ACC112 (cell line): Measurements from ENCODE around the gene GCC2.
"Not testable (repeated sequence)": the region's sequence is repeated elsewhere in the genome, so short reads cannot be mapped to it uniquely, and the experiment has no call there.

Experiments used
- H2AFZ ChIP-seq: fragments of 200-600 bp; sonication (generic); one replicate; pipeline ENCODE4 v1.6.0; 2017; ENCODE audit warnings: antibody characterized with exemption, low read length; ENCODE audit not compliant: unreplicated experiment
- H3K27ac ChIP-seq: fragments of 200-600 bp; sonication (generic); 2 replicates; pipeline ENCODE4 v1.5.1; 2014; ENCODE audit warnings: low read depth, mild to moderate bottlenecking, antibody characterized with exemption, low read length, moderate library complexity
- H3K27me3 ChIP-seq: fragments of 200-600 bp; sonication (generic); 2 replicates; pipeline ENCODE4 v1.6.1; 2014; ENCODE audit warnings: mild to moderate bottlenecking, antibody characterized with exemption, low read length, moderate library complexity, mixed read lengths; ENCODE audit not compliant: insufficient read depth
- H3K36me3 ChIP-seq: fragments of 200-600 bp; sonication (generic); 2 replicates; pipeline ENCODE4 v1.6.1; 2016; ENCODE audit warnings: mild to moderate bottlenecking, antibody characterized with exemption, low read length, moderate library complexity, mixed read lengths; ENCODE audit not compliant: insufficient read depth
- H3K4me1 ChIP-seq: fragments of 200-600 bp; sonication (generic); one replicate; pipeline ENCODE4 v1.6.1; 2016; ENCODE audit warnings: low read length, mixed read lengths; ENCODE audit not compliant: insufficient read depth, unreplicated experiment, control insufficient read depth
- H3K4me3 ChIP-seq: fragments of 200-600 bp; sonication (generic); 2 replicates; pipeline ENCODE4 v1.5.1; 2014; ENCODE audit warnings: mild to moderate bottlenecking, low read depth, low read length
- H3K79me2 ChIP-seq: fragments of 200-600 bp; sonication (generic); one replicate; pipeline ENCODE4 v1.6.0; 2016; ENCODE audit warnings: low read length; ENCODE audit not compliant: control insufficient read depth, unreplicated experiment, insufficient read depth

Gene GCC2

GRCh38 chr2:108414945-108415344 is 34.1 kb upstream of the GCC2 start:
- no peaks in the 10 kb centered on the region for H3K79me2 ChIP-seq
- peaks cover 23% of the 10 kb centered on the region for H3K4me1 ChIP-seq
- H2AFZ ChIP-seq, result no peak overlapping the region
- no peak overlapping the region for H3K4me3 ChIP-seq
- no peaks in the 10 kb centered on the region for H3K27me3 ChIP-seq
- H3K36me3 ChIP-seq, result no peaks in the 10 kb centered on the region
- H3K27ac ChIP-seq, result no peak overlapping the region

- Histone ChIP-seq H2AFZ (no peak overlapping the region), H3K79me2 (no peaks in the 10 kb centered on the region), H3K27me3 (no peaks in the 10 kb centered on the region), H3K27ac (no peak overlapping the region), H3K36me3 (no peaks in the 10 kb centered on the region), H3K4me1 (peaks cover 23% of the 10 kb centered on the region), H3K4me3 (no peak overlapping the region)
Observed at GRCh38 chr2:108417254-108417653, 31.8 kb upstream of the GCC2 start.

GRCh38 chr2:108418416-108418815 is 30.6 kb upstream of the GCC2 start:
- Histone ChIP-seq H3K27me3 (no peaks in the 10 kb centered on the region), H3K27ac (no peak overlapping the region), H3K4me1 (peaks cover 16% of the 10 kb centered on the region), H3K36me3 (no peaks in the 10 kb centered on the region), H2AFZ (no peak overlapping the region), H3K79me2 (no peaks in the 10 kb centered on the region), H3K4me3 (no peak overlapping the region)

- no peaks in the 10 kb centered on the region for H3K27me3 ChIP-seq
- H3K4me3 ChIP-seq, result no peak overlapping the region
- no peaks in the 10 kb centered on the region for H3K79me2 ChIP-seq
- no peaks in the 10 kb centered on the region for H3K4me1 ChIP-seq
- no peak overlapping the region for H3K27ac ChIP-seq
- H2AFZ ChIP-seq, result no peak overlapping the region
- no peaks in the 10 kb centered on the region for H3K36me3 ChIP-seq
Observed at GRCh38 chr2:108423067-108423466, 25.9 kb upstream of the GCC2 start.

GRCh38 chr2:108423502-108424251 is 25.3 kb upstream of the GCC2 start:
- Histone ChIP-seq H3K79me2 (no peaks in the 10 kb centered on the region), H3K27me3 (no peaks in the 10 kb centered on the region), H3K4me3 (no peak overlapping the region), H2AFZ (no peak overlapping the region), H3K27ac (no peak overlapping the region), H3K36me3 (no peaks in the 10 kb centered on the region), H3K4me1 (no peaks in the 10 kb centered on the region)

- H3K4me1 ChIP-seq, result no peaks in the 10 kb centered on the region
- no peak overlapping the region for H3K27ac ChIP-seq
- no peaks in the 10 kb centered on the region for H3K36me3 ChIP-seq
- H3K27me3 ChIP-seq, result 0 out of 2 replicates have a peak, but pooled peaks cover 4% of the 10 kb centered on the region
- no peak overlapping the region for H2AFZ ChIP-seq
- no peaks in the 10 kb centered on the region for H3K79me2 ChIP-seq
- H3K4me3 ChIP-seq, result no peak overlapping the region
Observed at GRCh38 chr2:108428286-108429009, 20.6 kb upstream of the GCC2 start.

- H3K4me1 ChIP-seq, H3K4me3 ChIP-seq, H2AFZ ChIP-seq, H3K27me3 ChIP-seq, H3K79me2 ChIP-seq, H3K36me3 ChIP-seq, H3K27ac ChIP-seq: not testable (repeated sequence)
Observed at GRCh38 chr2:108435578-108435977, 13.4 kb upstream of the GCC2 start.

- no peaks in the 10 kb centered on the region for H3K27me3 ChIP-seq
- no peak overlapping the region for H2AFZ ChIP-seq
- H3K27ac ChIP-seq, result no peak overlapping the region
Observed at GRCh38 chr2:108436976-108437375, 12.0 kb upstream of the GCC2 start.

GRCh38 chr2:108441712-108442111 is 7.3 kb upstream of the GCC2 start:
- Histone ChIP-seq H3K27ac (no peak overlapping the region), H2AFZ (no peak overlapping the region), H3K4me1 (no peaks in the 10 kb centered on the region), H3K4me3 (no peak overlapping the region), H3K79me2 (no peaks in the 10 kb centered on the region), H3K36me3 (no peaks in the 10 kb centered on the region), H3K27me3 (no peaks in the 10 kb centered on the region)

More at GRCh38 chr2:108436976-108437375, 12.0 kb upstream of the GCC2 start:
- no peaks in the 10 kb centered on the region for H3K4me1 ChIP-seq
- H3K4me3 ChIP-seq, result no peak overlapping the region
- H3K36me3 ChIP-seq, result no peaks in the 10 kb centered on the region
- no peaks in the 10 kb centered on the region for H3K79me2 ChIP-seq

GRCh38 chr2:108444941-108445840 is 3.8 kb upstream of the GCC2 start:
- Histone ChIP-seq H3K4me3 (no peak overlapping the region), H3K27me3 (no peaks in the 10 kb centered on the region), H2AFZ (no peak overlapping the region), H3K79me2 (peaks cover 11% of the 10 kb centered on the region), H3K27ac (no peak overlapping the region), H3K4me1 (peaks cover 11% of the 10 kb centered on the region), H3K36me3 (no peaks in the 10 kb centered on the region)
